ENCODE data around the gene VENTX. TPM values are rescaled to one million over a fixed set of nuclear protein-coding genes. Genes with fewer than 3 reads are reported as not detected.

Gene VENTX
- total RNA-seq, 1 donor from 2014 or later, result not detected

GRCh38 chr10:133267829-133268228 lies 30.2 kb downstream of the VENTX start:
- TF ChIP-seq CTCF (conservative IDR thresholded peaks at IDR 0.05; ENCODE audit: low read depth, low read length), result no peak
- H3K4me3 ChIP-seq (ENCODE audit: low read depth, low read length), result no peak overlapping the region
- no peak for DNase-seq (ENCODE audit: low read depth)

GRCh38 chr10:133268532-133268931 lies 30.9 kb downstream of the VENTX start:
- no peak overlapping the region for H3K4me3 ChIP-seq (ENCODE audit: low read depth, low read length)
- no peak for TF ChIP-seq CTCF (conservative IDR thresholded peaks at IDR 0.05; ENCODE audit: low read depth, low read length)
- no peak for DNase-seq (ENCODE audit: low read depth)

- no peak overlapping the region for H3K4me3 ChIP-seq (ENCODE audit: low read depth, low read length)
- no peak for TF ChIP-seq CTCF (conservative IDR thresholded peaks at IDR 0.05; ENCODE audit: low read depth, low read length)
- DNase-seq (ENCODE audit: low read depth), result no peak
Observed at GRCh38 chr10:133269367-133269766, 31.7 kb downstream of the VENTX start.

- H3K4me3 ChIP-seq (ENCODE audit: low read depth, low read length), result no peak overlapping the region
- DNase-seq (ENCODE audit: low read depth), result no peak
- TF ChIP-seq CTCF (conservative IDR thresholded peaks at IDR 0.05; ENCODE audit: low read depth, low read length), result no peak
Observed at GRCh38 chr10:133270204-133270603, 32.5 kb downstream of the VENTX start.

GRCh38 chr10:133270773-133271297 lies 33.2 kb downstream of the VENTX start:
- H3K4me3 ChIP-seq (ENCODE audit: low read depth, low read length), result no peak overlapping the region
- no peak for TF ChIP-seq CTCF (conservative IDR thresholded peaks at IDR 0.05; ENCODE audit: low read depth, low read length)
- no peak for DNase-seq (ENCODE audit: low read depth)

- DNase-seq (ENCODE audit: low read depth), result no peak
- no peak for TF ChIP-seq CTCF (conservative IDR thresholded peaks at IDR 0.05; ENCODE audit: low read depth, low read length)
- no peak overlapping the region for H3K4me3 ChIP-seq (ENCODE audit: low read depth, low read length)
Observed at GRCh38 chr10:133271521-133272300, 34.1 kb downstream of the VENTX start.
